Measurements from ENCODE around the gene EVC2.

EVC2 gene

GRCh38 chr4:5711479-5712184 is 3.3 kb upstream of the EVC2 start:
- DNase-seq, result no peak

- DNase-seq, result peak; percentile 8
Observed at GRCh38 chr4:5710961-5711478, 2.7 kb upstream of the EVC2 start, which contains the start of gene EVC. TSS of gene EVC (plus strand) at chr4:5711201. CDS start at chr4:5711381, 180 bp downstream.

DNA sequence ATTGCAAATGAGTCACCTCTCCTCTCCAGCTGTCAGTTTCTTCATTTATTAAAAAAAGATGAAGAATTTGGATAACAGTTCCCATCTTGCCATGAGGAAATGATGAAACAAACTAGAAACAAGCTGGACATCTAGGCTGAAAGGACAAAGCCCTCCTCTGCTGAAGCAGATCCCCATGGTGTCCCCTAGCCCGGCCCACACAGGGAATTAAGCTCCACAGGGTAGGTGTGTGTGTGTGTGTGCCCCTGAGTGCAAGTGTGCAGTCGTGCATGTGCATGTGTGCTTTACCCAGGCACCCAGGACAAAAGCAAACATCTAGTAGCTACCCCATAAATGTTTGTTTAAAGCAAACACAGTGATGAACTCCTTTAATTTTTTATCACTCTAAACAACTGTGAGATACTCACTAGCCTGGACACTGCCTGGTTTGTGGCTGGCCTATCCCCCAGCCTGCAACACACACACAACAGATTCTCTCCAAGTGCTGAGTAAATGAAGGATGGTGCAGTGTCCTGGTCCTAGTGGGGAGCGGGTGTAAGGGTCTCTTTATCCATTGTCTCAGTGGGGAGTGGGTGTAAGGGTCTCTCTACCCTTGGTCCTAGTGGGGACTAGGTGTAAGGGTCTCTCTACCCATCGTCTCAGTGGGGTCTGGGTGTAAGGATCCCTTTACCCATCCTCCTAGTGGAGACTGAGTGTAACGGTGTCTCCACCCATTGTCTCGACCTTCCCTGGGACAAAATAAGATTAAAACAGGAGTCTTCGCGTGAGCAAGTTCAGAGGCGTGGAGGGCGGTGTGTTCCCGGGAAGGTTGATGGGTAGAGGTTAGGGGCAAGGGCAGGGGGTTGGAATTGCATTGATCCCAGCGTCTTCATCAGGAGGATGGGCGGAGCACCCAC is 2.0 kb upstream of the EVC2 start:
- DNase-seq, result no peak

GRCh38 chr4:5709207-5709575 is 832 bp upstream of the EVC2 start:
- no peak for DNase-seq

- DNase-seq, result no peak
Observed at GRCh38 chr4:5707778-5708448, 446 bp downstream of the EVC2 start.

- DNase-seq, result no peak
Observed at GRCh38 chr4:5707366-5707765, 993 bp downstream of the EVC2 start.

DNA sequence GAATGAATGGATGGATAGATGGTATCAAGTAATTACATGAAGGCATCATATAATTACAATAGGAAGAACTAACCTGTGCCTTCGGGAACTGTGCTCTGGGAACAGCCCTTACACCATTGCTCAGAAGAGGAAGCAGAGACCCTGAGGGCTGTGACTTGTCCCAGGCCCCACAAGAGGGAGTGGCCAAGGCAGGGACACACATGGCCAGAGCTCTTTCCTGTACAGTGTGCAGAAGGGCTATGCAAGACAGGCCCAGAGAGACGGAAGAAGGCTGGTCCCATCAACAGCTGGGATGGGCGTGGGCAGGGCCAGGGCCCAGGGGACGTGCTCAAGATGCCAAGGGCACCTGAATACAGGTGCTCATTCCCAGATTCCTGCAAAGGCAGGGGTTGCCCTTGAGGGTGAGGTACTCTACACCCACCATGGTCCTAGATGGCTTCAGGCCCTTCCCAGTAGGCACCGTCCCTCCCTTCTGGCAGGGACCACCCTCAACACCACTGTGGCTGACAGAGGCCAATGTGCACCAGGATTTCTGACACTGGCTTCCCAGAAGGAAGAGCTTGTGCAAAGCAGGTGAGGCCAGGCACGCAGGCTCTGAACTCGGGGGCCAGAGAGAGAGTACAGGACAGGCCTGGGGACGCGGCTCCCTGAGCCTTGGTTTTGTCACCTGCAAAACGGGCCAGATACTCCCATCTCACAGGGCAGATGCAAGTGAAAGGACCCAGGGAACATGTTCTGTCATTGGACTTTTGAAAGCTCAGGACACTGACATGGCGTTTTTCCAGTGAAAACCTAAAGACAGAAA is 1.7 kb downstream of the EVC2 start:
- DNase-seq, result no peak

GRCh38 chr4:5705647-5706320 is 2.6 kb downstream of the EVC2 start:
- DNase-seq, result no peak

GRCh38 chr4:5704276-5704675 is 4.1 kb downstream of the EVC2 start:
- no peak for DNase-seq

DNA sequence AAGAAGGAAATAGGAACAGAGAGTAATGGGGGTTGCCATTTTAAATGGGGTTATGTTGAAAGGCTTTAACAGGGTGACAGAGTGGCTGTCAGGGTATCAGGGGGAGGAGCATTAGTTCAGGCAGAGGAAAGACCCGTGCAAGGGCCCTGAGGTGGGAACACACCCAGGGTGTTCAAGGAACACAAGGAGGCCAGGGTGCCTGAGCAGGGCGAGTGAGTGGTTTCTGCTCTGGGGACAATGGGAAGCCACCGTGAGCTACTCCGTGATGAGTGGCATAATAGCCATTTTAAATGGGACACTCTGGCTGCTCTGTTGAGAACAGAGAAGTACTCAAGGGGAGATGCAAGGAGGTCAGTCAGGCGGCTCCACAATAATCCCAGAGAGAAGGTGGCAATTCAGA is 4.5 kb downstream of the EVC2 start:
- DNase-seq, result no peak

- DNase-seq, result no peak
Observed at GRCh38 chr4:5701971-5702370, 6.4 kb downstream of the EVC2 start.

DNA sequence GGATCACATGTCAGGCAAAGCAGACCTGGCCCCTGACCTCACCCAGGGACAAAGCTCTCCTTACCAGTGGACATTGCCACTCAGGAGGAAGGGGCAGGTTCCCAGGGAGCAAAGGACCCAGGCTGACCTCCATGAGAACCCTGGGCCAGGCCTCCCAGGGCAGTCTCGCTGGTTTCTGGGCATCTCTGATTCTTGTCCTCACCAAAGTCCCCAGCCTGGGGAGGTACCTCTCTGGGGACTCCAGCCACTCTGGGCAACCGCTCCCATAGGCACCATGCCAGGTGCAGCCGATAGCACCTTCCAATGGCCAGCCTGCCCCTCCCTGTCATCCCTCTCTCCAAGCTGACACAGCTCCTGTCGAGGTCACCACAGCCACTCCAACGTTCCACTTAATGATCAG is 7.9 kb downstream of the EVC2 start:
- no peak for DNase-seq

DNA sequence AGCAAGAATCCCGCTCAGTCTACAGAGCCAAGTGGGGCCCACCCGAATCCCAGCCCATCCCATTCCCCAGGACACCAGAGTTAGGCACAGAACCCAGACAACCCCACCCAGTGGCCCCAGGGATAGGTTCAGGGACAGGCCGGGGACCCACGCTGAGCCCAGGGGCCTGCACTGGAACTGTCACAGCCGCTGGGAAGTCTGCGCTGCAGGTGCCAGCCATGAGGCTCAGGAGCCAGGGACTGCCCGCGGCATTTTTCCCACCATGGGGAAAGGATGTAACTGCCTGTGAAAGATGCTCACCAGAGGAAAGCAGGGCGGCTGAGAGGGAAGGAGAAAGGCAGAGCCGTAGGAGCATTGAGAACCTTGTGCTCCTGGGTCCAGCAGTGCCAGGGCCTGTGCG is 12.0 kb downstream of the EVC2 start:
- DNase-seq, result no peak

GRCh38 chr4:5693871-5694270 is 14.5 kb downstream of the EVC2 start:
- no peak for DNase-seq

DNA sequence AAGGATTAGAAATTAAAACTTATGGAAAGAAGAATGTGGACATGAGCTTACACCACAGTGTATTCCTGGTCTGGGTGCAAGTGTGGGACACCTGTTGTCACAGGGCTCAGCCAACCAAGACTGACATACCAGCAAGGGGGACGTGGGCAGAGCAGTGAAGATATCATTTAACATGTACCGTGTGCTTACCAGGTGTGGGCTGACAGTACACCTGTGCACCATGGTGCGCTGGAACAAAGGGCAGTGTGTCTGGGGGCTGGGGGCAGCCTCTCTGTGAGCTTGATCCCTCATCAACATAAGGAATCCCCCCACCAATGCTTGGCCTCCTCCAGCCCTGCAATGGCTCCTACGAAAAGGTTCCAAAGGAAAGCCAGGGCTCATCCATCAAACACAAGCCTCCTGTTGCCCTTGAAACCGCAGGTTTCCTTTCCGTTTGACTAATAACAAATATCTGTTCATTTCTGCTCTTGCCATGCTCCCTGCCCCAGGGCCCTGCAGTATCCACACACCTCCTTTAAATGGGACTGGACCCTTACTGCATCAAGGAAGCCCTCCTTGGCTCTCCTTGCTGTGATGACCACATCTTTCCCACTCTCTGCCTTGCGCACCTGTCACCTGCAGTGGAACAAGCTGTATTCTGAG is 16.7 kb downstream of the EVC2 start:
- DNase-seq, result no peak

- no peak for DNase-seq
Observed at GRCh38 chr4:5689065-5689464, 19.3 kb downstream of the EVC2 start.

DNA sequence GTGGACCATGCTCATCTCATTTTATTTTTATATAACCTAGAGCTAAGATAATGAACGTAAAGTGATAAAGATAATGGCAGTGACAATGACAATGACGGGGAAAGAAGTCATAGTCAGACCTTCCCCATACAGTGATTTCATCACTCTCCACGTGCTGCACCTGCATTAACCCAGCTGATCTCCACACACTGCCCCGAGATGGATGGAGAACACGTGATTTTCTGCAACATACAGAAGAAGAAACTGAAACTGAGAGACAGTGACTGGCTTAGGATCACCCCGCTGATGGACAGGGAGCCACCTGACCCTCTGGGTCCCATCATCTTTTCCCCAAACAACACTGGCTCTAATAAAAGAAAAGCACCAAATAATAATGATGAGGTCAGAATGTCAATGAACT is 22.0 kb downstream of the EVC2 start:
- no peak for DNase-seq

DNA sequence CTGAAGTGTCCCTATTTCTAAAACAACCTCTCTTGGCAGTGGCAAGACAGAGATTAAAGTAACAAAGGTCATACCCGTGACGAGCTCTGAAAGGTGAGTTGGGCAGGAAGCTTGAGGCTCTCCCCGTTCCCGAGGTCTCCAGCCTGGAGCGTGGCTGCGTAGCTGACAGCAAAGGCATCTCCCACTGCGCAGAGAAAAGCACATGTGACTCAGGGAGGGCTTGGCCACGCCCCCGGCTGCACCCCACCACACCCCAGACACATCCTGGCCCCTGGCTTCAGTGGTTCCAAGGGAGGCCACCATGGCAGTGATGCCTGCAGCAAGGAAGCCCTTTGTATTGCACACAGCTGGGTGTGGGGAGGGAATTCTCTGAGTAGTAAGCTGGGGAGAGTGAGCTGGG is 23.1 kb downstream of the EVC2 start:
- DNase-seq, result no peak

DNA sequence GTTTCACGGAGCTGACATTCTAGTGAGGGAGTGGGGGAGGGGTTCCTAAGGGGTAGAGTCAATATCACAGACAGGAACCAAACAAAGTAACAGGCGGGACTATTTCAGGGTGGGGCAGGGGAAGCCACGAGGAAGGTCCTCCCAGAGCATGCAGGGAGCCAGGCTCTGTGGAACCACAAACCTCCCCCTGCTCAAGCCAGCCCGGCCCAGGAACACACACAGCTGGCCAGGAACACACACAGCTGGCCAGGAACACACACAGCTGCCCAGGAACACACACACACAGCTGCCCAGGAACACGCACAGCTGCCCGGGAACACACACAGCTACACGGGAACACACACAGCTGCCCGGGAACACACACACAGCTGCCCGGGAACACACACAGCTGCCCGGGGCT is 24.8 kb downstream of the EVC2 start:
- DNase-seq, result no peak

DNA sequence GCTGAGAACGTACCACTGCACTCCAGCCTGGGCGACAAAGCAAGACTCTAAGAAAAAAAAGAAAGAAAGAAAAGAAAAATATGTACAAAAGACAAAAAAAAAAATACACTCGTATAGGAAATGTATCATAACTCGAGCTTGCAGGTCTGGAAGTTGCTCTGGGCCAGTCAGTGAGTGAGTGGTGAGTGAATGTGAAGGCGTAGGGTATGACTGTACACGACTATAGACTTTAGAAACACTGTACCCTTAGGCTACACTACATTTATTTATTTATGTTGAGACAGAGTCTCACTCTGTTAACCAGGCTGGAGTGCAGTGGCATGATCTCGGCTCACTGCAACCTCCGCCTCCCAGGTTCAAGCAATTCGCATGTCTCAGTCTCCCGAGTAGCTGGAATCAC is 29.4 kb downstream of the EVC2 start:
- no peak for DNase-seq

GRCh38 chr4:5676763-5677162 is 31.6 kb downstream of the EVC2 start:
- DNase-seq, result no peak

DNA sequence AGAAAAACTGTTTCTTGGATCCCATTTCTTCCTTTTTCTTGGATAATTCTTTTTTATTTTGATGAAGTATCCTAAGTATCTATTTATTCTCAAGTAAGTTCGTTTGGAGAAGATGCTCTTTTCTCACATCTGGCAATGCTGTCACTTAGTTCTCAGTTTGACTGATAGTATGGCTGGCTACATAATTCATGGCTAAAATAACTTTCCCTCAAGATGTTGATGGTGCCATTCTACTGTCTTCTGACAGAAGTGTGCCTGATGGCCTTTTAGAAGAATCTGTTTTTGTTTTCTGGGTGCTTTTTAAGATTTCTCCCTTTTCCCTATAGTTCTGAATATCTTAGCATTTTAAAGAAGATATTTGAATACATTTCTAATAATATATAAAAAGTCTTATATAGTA is 41.6 kb downstream of the EVC2 start:
- no peak for DNase-seq

Measured in NCI-H2171 (cell line).